H1 (cell line): ENCODE data around the gene CMIP. TPM values are rescaled to one million over a fixed set of nuclear protein-coding genes. Genes with fewer than 3 reads are reported as not detected.

ENCODE experiments used
- ATF3 ChIP-seq: IDR thresholded peaks from 2 replicates; pipeline ENCODE4 v1.6.1; 2011; ENCODE audit warnings: low read depth, mild to moderate bottlenecking, low read length; ENCODE audit not compliant: insufficient read depth
- polyA plus RNA-seq, 7 experiments: library from polyadenylated mRNA; depleted of rRNA in 3 of 7; stranded (reverse) in 5 of 7; unstranded in 2 of 7; fragments of >200 nt in 5 of 7; fragments of 200-250 nt in 2 of 7; gene quantifications; 1 replicate in 5 of 7; 2 replicates in 1 of 7; 4 replicates in 1 of 7; pipeline versions ENCODE4 v1.2.1 to v1.2.3, GENCODE V29; 2011 to 2013; ENCODE audit warnings: missing spikeins in 2 of 7, mixed read lengths in 2 of 7
- total RNA-seq: library from RNA; stranded (reverse); fragmentation: NEBNext Ultra II Directional; extraction: Animal tissue kit (Norgen Biotek cat#: 25700); gene quantifications from 2 replicates; pipeline ENCODE4 v1.2.1, GENCODE V29; 2021

CMIP gene
- total and polyA plus RNA-seq, 2 of the 8 experiments (the other 6 are each of a cell fraction or from before 2014, with no cell fraction given): 7.9 to 53.2 TPM

- no peak for TF ChIP-seq ATF3
Measured at GRCh38 chr16:81555660-81556059, 111.1 kb downstream of the CMIP start (continued).
